PFSK-1 (cell line): ENCODE results near the gene MDN1.

Experiments
- FOXP2 ChIP-seq: optimal IDR thresholded peaks from 2 replicates; pipeline ENCODE3; 2011; ENCODE audit warnings: borderline replicate concordance, control low read depth, inconsistent platforms; ENCODE audit not compliant: insufficient read depth; ENCODE audit errors: extremely low read length, extremely low read depth
- POLR2AphosphoS5 ChIP-seq: IDR thresholded peaks from 2 replicates; pipeline ENCODE4 v1.6.1; 2012; ENCODE audit warnings: low read depth, mild to moderate bottlenecking, control low read depth, low read length, moderate library complexity
- SIN3A ChIP-seq: IDR thresholded peaks from 2 replicates; pipeline ENCODE4 v1.6.1; 2012; ENCODE audit warnings: mild to moderate bottlenecking, low read length, moderate library complexity, borderline replicate concordance; ENCODE audit not compliant: insufficient read depth
- TAF1 ChIP-seq: IDR thresholded peaks from 2 replicates; pipeline ENCODE4 v1.6.1; 2012; ENCODE audit warnings: low read length, control low read depth, borderline replicate concordance; ENCODE audit not compliant: insufficient read depth
- TF ChIP-seq, protein P1 (sequence below), 2 experiments: IDR thresholded peaks; 2 replicates each; pipeline versions ENCODE4 v1.6.1 to v1.8.0; 2011 to 2012; ENCODE audit warnings: low read depth in 2 of 2, low read length in 2 of 2, control low read depth in 1 of 2, inconsistent platforms in 1 of 2, mild to moderate bottlenecking in 1 of 2, moderate library complexity in 1 of 2; ENCODE audit not compliant: insufficient read depth in 1 of 2

Gene MDN1

GRCh38 chr6:89612121-89612520 is 207.5 kb downstream of the MDN1 start:
- TF ChIP-seq SIN3A (no peak), POLR2AphosphoS5 (no peak), FOXP2 (no peak), TAF1 (no peak)
- TF ChIP-seq, protein P1, sequence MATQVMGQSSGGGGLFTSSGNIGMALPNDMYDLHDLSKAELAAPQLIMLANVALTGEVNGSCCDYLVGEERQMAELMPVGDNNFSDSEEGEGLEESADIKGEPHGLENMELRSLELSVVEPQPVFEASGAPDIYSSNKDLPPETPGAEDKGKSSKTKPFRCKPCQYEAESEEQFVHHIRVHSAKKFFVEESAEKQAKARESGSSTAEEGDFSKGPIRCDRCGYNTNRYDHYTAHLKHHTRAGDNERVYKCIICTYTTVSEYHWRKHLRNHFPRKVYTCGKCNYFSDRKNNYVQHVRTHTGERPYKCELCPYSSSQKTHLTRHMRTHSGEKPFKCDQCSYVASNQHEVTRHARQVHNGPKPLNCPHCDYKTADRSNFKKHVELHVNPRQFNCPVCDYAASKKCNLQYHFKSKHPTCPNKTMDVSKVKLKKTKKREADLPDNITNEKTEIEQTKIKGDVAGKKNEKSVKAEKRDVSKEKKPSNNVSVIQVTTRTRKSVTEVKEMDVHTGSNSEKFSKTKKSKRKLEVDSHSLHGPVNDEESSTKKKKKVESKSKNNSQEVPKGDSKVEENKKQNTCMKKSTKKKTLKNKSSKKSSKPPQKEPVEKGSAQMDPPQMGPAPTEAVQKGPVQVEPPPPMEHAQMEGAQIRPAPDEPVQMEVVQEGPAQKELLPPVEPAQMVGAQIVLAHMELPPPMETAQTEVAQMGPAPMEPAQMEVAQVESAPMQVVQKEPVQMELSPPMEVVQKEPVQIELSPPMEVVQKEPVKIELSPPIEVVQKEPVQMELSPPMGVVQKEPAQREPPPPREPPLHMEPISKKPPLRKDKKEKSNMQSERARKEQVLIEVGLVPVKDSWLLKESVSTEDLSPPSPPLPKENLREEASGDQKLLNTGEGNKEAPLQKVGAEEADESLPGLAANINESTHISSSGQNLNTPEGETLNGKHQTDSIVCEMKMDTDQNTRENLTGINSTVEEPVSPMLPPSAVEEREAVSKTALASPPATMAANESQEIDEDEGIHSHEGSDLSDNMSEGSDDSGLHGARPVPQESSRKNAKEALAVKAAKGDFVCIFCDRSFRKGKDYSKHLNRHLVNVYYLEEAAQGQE (IDR thresholded peaks at IDR 0.05; ENCODE audit: insufficient read depth in 1 of 2, low read depth in 2 of 2, low read length in 2 of 2): no peak

GRCh38 chr6:89611666-89612065 is 207.9 kb downstream of the MDN1 start:
- no peak for TF ChIP-seq TAF1
- TF ChIP-seq SIN3A: no peak
- TF ChIP-seq, protein P1 (IDR thresholded peaks at IDR 0.05; ENCODE audit: insufficient read depth in 1 of 2, low read depth in 2 of 2, low read length in 2 of 2): no peak
- no peak for TF ChIP-seq POLR2AphosphoS5
- TF ChIP-seq FOXP2: no peak

DNA sequence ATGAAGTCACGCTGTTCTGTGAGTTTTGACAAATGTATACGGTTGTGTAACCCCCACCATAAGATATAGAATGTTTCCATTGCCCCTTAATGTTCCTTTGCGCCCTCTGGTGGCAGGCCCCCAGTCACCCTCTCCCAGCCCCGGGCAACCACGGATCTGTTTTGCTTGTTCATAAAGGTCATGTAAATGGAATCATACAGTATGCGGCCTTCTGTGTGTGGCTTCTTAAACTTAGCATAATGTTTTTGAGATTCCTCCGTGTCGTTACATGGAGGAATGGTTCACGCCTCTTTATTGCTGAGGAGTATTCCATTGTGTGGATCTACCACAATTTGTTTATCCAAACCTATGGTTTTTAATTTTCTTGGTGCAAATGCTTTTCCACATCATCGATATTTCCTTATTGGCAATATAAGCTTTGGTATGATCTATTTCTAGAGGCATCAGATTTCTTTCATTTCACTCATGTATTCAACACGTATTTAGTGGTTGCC is 209.4 kb downstream of the MDN1 start:
- TF ChIP-seq, protein P1 (IDR thresholded peaks at IDR 0.05; ENCODE audit: insufficient read depth in 1 of 2, low read depth in 2 of 2, low read length in 2 of 2): no peak
- TF ChIP-seq TAF1 (no peak), POLR2AphosphoS5 (no peak)

GRCh38 chr6:89605861-89606260 is 213.7 kb downstream of the MDN1 start:
- TF ChIP-seq, protein P1 (IDR thresholded peaks at IDR 0.05; ENCODE audit: insufficient read depth in 1 of 2, low read depth in 2 of 2, low read length in 2 of 2): no peak
- TF ChIP-seq POLR2AphosphoS5: no peak
- no peak for TF ChIP-seq FOXP2
- no peak for TF ChIP-seq SIN3A
- no peak for TF ChIP-seq TAF1

DNA sequence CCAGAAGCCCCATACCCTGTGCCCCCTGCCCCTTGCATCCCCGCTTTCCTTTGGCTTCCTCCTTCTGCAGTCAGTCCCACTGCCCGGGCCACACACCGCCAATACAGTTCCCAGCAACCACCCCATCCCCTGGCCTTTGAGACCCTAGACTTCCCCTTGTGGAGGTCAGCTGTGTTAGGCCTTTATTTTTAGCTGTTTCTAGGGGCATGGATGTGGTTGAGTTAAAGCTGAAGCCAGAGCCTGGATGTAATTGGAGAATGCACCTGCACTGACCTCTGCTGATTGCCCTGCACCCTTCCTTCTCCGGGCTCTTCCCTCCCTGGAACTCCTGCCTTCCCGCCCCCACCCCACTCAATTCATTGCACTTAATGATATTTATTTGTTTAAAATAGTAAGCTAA is 214.9 kb downstream of the MDN1 start:
- TF ChIP-seq, protein P1 (IDR thresholded peaks at IDR 0.05; ENCODE audit: insufficient read depth in 1 of 2, low read depth in 2 of 2, low read length in 2 of 2): no peak
- no peak for TF ChIP-seq TAF1
- TF ChIP-seq FOXP2: no peak
- TF ChIP-seq POLR2AphosphoS5: no peak
- TF ChIP-seq SIN3A: no peak
